KMS-11 (cell line): ENCODE results near the gene PPP1R3C.

ENCODE experiments used
- H2AFZ ChIP-seq: fragments of 200-600 bp; sonication (generic); 2 replicates; pipeline ENCODE4 v1.6.1; 2016; ENCODE audit warnings: antibody characterized with exemption, mixed run types, low read depth
- H3K27ac ChIP-seq: fragments of 200-600 bp; sonication (generic); 2 replicates; pipeline ENCODE4 v1.6.1; 2016; ENCODE audit warnings: mild to moderate bottlenecking, mixed run types
- H3K27me3 ChIP-seq: fragments of 200-600 bp; sonication (generic); 2 replicates; pipeline ENCODE4 v1.6.1; 2017; ENCODE audit warnings: mild to moderate bottlenecking, low read depth, mixed run types, moderate library complexity; ENCODE audit not compliant: insufficient read depth
- H3K36me3 ChIP-seq: fragments of 200-600 bp; sonication (generic); 2 replicates; pipeline ENCODE4 v1.6.1; 2017; ENCODE audit warnings: mild to moderate bottlenecking, mixed run types; ENCODE audit not compliant: insufficient read depth
- H3K4me1 ChIP-seq: fragments of 200-600 bp; sonication (generic); 2 replicates; pipeline ENCODE4 v1.6.1; 2016; ENCODE audit warnings: mild to moderate bottlenecking, low read depth, mixed run types; ENCODE audit not compliant: poor library complexity, severe bottlenecking
- H3K4me2 ChIP-seq: fragments of 200-600 bp; sonication (generic); 2 replicates; pipeline ENCODE4 v1.7.0; 2016; ENCODE audit warnings: mild to moderate bottlenecking, mixed run types
- H3K4me3 ChIP-seq: fragments of 200-600 bp; sonication (generic); IDR thresholded peaks from 2 replicates; pipeline ENCODE4 v1.6.1; 2017; ENCODE audit warnings: low read depth, low read length, mixed read lengths; ENCODE audit not compliant: insufficient read depth
- H3K79me2 ChIP-seq: fragments of 200-600 bp; sonication (generic); 2 replicates; pipeline ENCODE4 v1.6.1; 2016; ENCODE audit warnings: low read depth, mixed run types; ENCODE audit not compliant: insufficient read depth
- H3K9ac ChIP-seq: fragments of 200-600 bp; sonication (generic); 2 replicates; pipeline ENCODE4 v1.6.1; 2016; ENCODE audit warnings: mild to moderate bottlenecking, mixed run types
- H4K20me1 ChIP-seq: fragments of 200-600 bp; sonication (generic); 2 replicates; pipeline ENCODE4 v1.6.1; 2016; ENCODE audit warnings: mild to moderate bottlenecking, mixed run types; ENCODE audit not compliant: insufficient read depth
- CTCF ChIP-seq: fragments of 200-600 bp; sonication (generic); conservative IDR thresholded peaks from 2 replicates; pipeline ENCODE4 v1.6.1; 2017; ENCODE audit warnings: low read depth, mild to moderate bottlenecking, antibody characterized with exemption, low read length, moderate library complexity, mixed read lengths

PPP1R3C gene

DNA sequence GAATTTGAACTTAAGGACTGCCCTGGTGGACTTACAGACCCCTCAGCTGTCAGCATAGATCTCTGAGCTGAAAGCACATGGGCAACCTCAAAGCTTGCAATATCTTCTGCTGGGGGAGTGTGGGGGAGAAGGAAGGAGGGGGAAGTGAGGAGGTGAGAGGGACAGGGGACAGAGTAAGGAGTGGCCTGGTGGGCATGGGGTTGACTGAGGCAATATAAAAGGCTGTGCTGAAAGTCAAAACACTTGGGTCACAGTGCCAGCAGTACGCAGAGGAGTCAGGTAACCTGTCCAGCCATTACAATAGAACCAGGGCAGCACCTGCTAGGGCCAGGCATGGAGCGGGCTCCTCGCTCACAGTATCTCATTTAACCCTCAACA, 43.2 kb downstream of the PPP1R3C start:
- no peaks in the 10 kb centered on the region for H3K27me3 ChIP-seq
- no peak overlapping the region for H3K27ac ChIP-seq
- no peaks in the 10 kb centered on the region for H4K20me1 ChIP-seq
- H3K4me2 ChIP-seq = no peak overlapping the region
- no peak overlapping the region for H3K9ac ChIP-seq
- no peaks in the 10 kb centered on the region for H3K36me3 ChIP-seq
- H3K4me1 ChIP-seq = no peaks in the 10 kb centered on the region
- H2AFZ ChIP-seq = no peak overlapping the region
- no peaks in the 10 kb centered on the region for H3K79me2 ChIP-seq
- TF ChIP-seq CTCF = no peak
- no peak overlapping the region for H3K4me3 ChIP-seq

GRCh38 chr10:91589015-91589657, 43.7 kb downstream of the PPP1R3C start:
- Histone ChIP-seq H2AFZ (no peak overlapping the region), H3K9ac (no peak overlapping the region), H3K36me3 (no peaks in the 10 kb centered on the region), H3K4me2 (no peak overlapping the region), H3K4me3 (no peak overlapping the region), H3K79me2 (no peaks in the 10 kb centered on the region), H4K20me1 (no peaks in the 10 kb centered on the region), H3K4me1 (no peaks in the 10 kb centered on the region), H3K27me3 (no peaks in the 10 kb centered on the region), H3K27ac (no peak overlapping the region)
- no peak for TF ChIP-seq CTCF

DNA sequence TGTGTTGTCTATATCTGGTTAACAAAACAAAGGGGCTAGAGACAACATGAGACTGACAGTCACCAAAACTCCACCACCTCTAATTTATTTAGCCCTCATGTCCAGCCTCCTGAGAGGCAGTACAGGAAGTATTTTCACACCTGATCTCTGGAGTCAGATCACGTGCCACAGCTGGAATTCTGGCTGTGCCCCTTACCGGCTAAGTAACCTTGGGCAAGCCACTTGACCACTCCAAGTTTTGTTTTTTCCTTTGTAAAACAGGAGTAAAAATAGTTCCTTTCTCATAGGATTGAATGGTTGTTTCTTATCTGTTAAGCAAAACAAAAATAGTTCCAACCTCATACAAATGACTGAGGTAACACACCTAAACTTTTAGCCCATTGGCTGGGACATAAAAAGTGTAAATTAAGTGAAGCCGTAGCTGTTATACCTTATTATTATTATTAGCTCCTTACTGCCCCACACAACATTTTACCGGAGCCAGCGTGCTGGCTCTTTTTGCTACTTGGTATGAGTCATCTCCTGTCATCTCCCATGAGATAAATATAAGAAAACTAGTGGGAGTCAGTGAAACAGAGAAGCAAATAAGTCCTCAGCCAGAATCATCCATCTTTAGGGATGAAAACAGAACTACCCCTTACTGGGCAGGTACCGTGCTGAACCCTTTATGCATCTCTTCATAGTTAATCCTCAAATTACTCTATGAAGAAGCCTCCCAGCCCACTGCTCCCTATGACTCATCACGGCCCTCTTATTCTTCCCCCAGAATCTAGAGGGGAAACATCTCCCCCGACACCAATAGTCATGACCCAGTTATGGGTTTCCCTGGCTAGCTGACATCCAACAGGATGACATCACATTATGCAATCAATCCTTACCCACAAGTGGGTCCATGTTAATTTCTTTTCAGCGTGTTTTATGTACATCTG, 44.9 kb downstream of the PPP1R3C start:
- H3K9ac ChIP-seq = no peak overlapping the region
- no peaks in the 10 kb centered on the region for H3K4me1 ChIP-seq
- H3K27me3 ChIP-seq = no peaks in the 10 kb centered on the region
- H3K4me2 ChIP-seq = no peak overlapping the region
- H2AFZ ChIP-seq = no peak overlapping the region
- no peak for TF ChIP-seq CTCF
- H3K27ac ChIP-seq = no peak overlapping the region
- H3K36me3 ChIP-seq = no peaks in the 10 kb centered on the region
- H4K20me1 ChIP-seq = no peaks in the 10 kb centered on the region
- no peak overlapping the region for H3K4me3 ChIP-seq
- no peaks in the 10 kb centered on the region for H3K79me2 ChIP-seq

- H3K9ac ChIP-seq = no peak overlapping the region
- H3K27ac ChIP-seq = no peak overlapping the region
These were observed 50.7 kb downstream of the PPP1R3C start for GRCh38 chr10:91582153-91582554.

More at GRCh38 chr10:91582153-91582554, 50.7 kb downstream of the PPP1R3C start:
- no peaks in the 10 kb centered on the region for H3K27me3 ChIP-seq
- H4K20me1 ChIP-seq = no peaks in the 10 kb centered on the region
- H3K4me1 ChIP-seq = no peaks in the 10 kb centered on the region
- H3K4me3 ChIP-seq = no peak overlapping the region
- H3K79me2 ChIP-seq = no peaks in the 10 kb centered on the region
- H2AFZ ChIP-seq = no peak overlapping the region
- no peak overlapping the region for H3K4me2 ChIP-seq
- no peak for TF ChIP-seq CTCF
- H3K36me3 ChIP-seq = no peaks in the 10 kb centered on the region
